Omental fat pad (tissue), 4 donors: ENCODE data around the gene ZNF467. TPM values are rescaled to one million over a fixed set of nuclear protein-coding genes. Genes with fewer than 3 reads are reported as not detected.

Source experiments
- ATAC-seq: fragments of 150-250 bp; one replicate; pipeline ENCODE4 v1.9.1; 2016; ENCODE audit warnings: mild to moderate bottlenecking, moderate library complexity; ENCODE audit not compliant: low FRiP score
- DNase-seq: peaks from one replicate; pipeline ENCODE4 v3.0.0-alpha.2; 2019; ENCODE audit warnings: low spot score
- CTCF ChIP-seq, 3 donors: fragments of 450-650 bp; IDR thresholded peaks; one replicate each; pipeline ENCODE4 v1.5.1; 2016 to 2017; ENCODE audit warnings: antibody characterized with exemption in 3 of 3, mild to moderate bottlenecking in 3 of 3, moderate library complexity in 2 of 3
- total RNA-seq, 4 donors: library from RNA; depleted of rRNA; stranded (reverse); fragments of >200 nt; gene quantifications; one replicate each; pipeline ENCODE4 v1.1.0, GENCODE V29; 2016

ZNF467 gene
- total RNA-seq, 4 donors from 2014 or later: 4.2 to 15.8 (median 7.0) TPM

- no peak for TF ChIP-seq CTCF (IDR thresholded peaks at IDR 0.05)
- no peak for ATAC-seq
- DNase-seq: no peak
Observed at GRCh38 chr7:149801002-149801566, 27.7 kb upstream of the ZNF467 start.

- DNase-seq (no peak), ATAC-seq (no peak)
- TF ChIP-seq CTCF (IDR thresholded peaks at IDR 0.05): no peak
Observed at GRCh38 chr7:149800169-149800555, 26.8 kb upstream of the ZNF467 start.

GRCh38 chr7:149799397-149800168 is 26.2 kb upstream of the ZNF467 start:
- no peak for ATAC-seq
- TF ChIP-seq CTCF (IDR thresholded peaks at IDR 0.05): no peak
- no peak for DNase-seq

- no peak for DNase-seq
Observed at GRCh38 chr7:149797771-149798170, 24.4 kb upstream of the ZNF467 start.

GRCh38 chr7:149796287-149796860 is 23.0 kb upstream of the ZNF467 start:
- DNase-seq: no peak
- ATAC-seq: no peak
- TF ChIP-seq CTCF (IDR thresholded peaks at IDR 0.05): no peak

More at GRCh38 chr7:149797771-149798170, 24.4 kb upstream of the ZNF467 start:
- TF ChIP-seq CTCF (IDR thresholded peaks at IDR 0.05): no peak
- no peak for ATAC-seq

GRCh38 chr7:149795126-149795525 is 21.7 kb upstream of the ZNF467 start:
- ATAC-seq (no peak), DNase-seq (no peak)
- no peak for TF ChIP-seq CTCF (IDR thresholded peaks at IDR 0.05)
